COLO668 (cell line): ENCODE results near the gene LBX2.

Experiments
- DNase-seq: peaks from one replicate; lab custom pipeline; 2025; ENCODE audit not compliant: unreplicated experiment; lab: John Stamatoyannopoulos, UW

Gene LBX2

GRCh38 chr2:74526649-74527230 lies 27.3 kb upstream of the LBX2 start:
- DNase-seq: no peak

- no peak for DNase-seq
Measured at GRCh38 chr2:74525717-74526648, 26.6 kb upstream of the LBX2 start, which contains the start of gene DQX1. Gene DQX1 (minus strand): TSS chr2:74526231. CDS start chr2:74525729, 502 bp downstream.

GRCh38 chr2:74524955-74525716 lies 25.7 kb upstream of the LBX2 start:
- DNase-seq: no peak

- no peak for DNase-seq
Measured at GRCh38 chr2:74524005-74524404, 24.6 kb upstream of the LBX2 start.

GRCh38 chr2:74522516-74522915 lies 23.1 kb upstream of the LBX2 start:
- no peak for DNase-seq

- no peak for DNase-seq
Measured at GRCh38 chr2:74516650-74517049, 17.2 kb upstream of the LBX2 start.

- peak; percentile 39 for DNase-seq
Measured at GRCh38 chr2:74515981-74516633, 16.7 kb upstream of the LBX2 start.

GRCh38 chr2:74515271-74515980 lies 16.0 kb upstream of the LBX2 start:
- DNase-seq: peak; percentile 47

GRCh38 chr2:74514368-74515270 lies 15.2 kb upstream of the LBX2 start, which contains the start of gene TLX2:
Gene TLX2 (plus strand): TSS chr2:74514450. CDS start chr2:74514807, 357 bp downstream.
- DNase-seq: peak; percentile 21

- no peak for DNase-seq
Measured at GRCh38 chr2:74513605-74514367, 14.4 kb upstream of the LBX2 start.

- no peak for DNase-seq
Measured at GRCh38 chr2:74512744-74513604, 13.6 kb upstream of the LBX2 start.

GRCh38 chr2:74511104-74511989 lies 11.9 kb upstream of the LBX2 start:
- DNase-seq: no peak

GRCh38 chr2:74510272-74510671 lies 10.9 kb upstream of the LBX2 start:
- DNase-seq: no peak

GRCh38 chr2:74507926-74508520 lies 8.6 kb upstream of the LBX2 start:
- DNase-seq: peak; percentile 36

- DNase-seq: peak; percentile 98
Measured at GRCh38 chr2:74507145-74507925, 7.9 kb upstream of the LBX2 start, which contains the start of gene PCGF1. Gene PCGF1 (minus strand): TSS chr2:74507695. CDS start chr2:74507668, 27 bp downstream.
